ENCODE results near the gene KRT39.
A peak's percentile ranks its signal among the peaks of the same experiment; 100 is the strongest.

KRT39 gene

DNA sequence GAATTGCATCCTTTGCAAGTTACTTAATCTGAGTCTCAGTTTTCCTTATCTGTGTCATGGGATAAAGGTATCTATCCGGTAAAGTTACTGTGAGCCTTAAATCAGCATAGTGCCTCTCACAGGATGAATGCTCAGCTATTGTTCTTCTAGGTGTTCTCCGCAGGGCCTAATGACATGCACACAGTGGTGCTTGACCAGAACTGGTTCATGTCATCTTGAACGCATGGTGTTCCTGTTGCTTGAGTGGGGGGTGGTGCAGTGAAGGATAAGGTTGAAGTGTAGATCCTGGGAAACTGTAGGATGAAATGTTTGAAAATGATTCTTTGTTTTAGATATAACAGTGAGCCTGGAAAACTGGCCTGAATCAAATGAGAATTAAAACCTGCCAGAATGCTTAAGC lies 13.4 kb upstream of the KRT39 start:
- no peak for DNase-seq

DNA sequence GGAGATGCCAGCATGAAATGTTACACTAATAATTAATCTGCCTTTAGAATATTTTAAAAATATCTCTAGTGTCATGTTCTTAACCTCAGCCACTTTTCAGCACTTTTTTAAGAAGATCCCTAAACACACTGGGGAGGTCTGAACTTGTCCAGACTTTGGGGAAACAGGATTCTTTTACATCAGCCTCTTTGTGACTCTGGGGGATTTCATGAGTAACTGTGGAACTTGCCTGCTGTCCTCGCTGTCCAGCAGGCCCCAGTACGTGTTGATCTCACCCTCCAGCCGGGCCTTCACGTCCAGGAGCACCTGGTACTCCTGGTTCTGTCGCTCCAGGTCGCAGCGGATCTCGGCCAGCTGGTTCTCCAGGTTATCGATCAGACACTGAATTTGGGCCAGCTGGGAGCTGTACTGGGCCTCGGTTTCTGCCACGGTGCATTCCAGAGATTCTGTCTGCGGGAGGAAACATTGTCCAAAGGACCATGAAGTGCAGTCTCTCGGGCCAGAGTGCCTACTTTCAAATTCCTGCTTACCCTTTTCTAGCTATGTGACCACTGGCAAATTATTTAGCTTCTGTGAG lies 11.9 kb upstream of the KRT39 start:
- no peak for DNase-seq

DNA sequence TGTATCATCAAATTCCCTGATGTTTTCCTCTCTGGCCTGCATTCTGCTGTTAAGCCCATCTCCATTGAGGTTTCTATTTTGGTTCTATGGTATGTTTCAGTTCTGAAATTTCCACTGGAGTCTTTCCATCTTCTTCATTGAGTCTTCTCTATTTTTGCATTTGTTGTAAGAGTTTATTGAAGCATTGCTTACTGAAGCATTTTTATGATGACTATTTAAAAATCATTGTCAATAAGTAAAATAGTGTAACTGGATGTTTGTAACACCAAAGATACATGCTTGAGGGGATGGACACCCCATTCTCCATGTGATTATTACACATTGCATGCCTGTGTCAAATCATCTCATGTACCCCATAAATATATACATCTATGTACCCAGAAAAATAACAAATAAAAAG lies 8.8 kb upstream of the KRT39 start:
- no peak for DNase-seq

DNA sequence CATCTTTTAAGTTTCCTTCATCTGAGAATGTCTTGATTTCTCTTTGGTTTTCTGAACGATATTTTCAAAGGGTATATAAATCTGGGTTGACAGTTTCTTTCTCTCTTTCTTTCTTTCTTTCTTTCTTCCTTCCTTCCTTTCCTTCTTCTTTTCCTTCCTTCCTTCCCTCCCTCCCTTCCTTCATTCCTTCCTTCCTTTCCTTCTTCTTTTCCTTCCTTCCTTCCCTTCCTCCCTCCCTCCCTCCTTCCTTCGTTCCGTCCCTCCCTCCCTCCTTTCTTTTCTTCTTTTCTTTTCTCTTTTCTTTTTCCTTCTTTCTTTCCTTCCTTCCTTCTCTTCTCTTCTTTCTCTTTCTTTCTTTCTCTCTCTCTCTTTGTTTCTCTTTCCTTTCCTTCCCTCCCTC lies 7.6 kb upstream of the KRT39 start:
- DNase-seq = no peak

DNA sequence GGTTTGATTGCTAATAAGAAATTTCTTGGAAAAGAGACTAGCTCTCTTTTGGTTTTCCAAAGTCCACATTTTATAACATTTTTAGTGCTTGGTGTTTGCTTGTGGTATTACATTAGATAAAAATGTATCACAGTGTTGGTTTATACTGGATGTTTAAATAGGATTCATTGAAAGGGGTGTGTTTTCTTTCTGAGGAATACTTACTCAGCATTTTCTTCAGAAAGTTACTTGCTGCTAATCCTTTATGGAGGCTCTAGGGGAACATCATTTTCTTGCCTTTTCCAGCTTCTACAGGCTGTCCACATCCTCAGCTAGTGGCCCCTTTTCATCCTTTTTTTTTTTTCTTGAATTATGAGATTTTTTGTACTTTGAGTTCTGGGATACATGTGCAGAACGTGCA lies 834 bp upstream of the KRT39 start:
- DNase-seq = no peak

DNA sequence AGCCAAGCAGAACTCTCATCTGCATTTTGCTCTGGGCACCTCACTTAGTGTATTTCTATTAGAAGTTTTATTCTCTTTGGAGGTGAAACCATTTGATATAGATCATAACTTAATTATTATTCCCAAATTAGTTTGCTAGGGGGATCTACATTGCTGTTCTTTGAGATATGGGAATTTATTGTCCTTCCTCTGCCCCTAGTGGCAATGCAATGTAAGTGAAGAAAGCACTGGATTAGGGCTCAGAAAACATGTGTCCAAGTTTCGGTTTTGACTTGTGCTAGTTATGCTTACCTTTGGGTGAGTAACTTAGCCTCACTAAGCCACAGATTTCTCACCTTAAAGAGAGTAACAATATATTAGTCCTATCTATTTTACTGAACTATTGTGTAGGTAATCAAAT lies 2.9 kb downstream of the KRT39 start:
- peak; percentile 19 for DNase-seq

DNA sequence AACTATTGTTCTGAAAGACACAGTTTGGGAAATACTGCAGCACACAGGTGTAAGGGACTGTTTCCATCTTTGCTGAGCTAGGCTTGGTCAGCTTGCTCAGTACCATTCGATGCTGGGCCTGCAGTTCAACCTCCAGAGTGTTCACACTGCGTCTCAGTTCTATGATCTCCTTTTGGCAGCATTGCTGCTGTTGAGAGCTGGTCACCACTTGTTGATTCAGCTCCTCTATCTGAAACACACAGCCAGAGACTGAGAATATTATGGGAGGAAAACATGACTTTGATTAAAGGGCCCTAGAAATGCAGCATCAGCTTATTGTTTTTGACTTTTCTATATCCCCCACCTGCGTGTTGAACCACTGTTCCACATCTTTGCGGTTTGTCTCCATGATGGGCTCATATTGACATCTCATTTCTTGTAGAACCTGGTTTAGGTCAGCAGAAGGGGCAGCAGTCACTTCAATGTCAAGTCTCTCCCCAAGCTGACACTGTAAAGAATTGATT lies 4.6 kb downstream of the KRT39 start:
- no peak for DNase-seq

DNA sequence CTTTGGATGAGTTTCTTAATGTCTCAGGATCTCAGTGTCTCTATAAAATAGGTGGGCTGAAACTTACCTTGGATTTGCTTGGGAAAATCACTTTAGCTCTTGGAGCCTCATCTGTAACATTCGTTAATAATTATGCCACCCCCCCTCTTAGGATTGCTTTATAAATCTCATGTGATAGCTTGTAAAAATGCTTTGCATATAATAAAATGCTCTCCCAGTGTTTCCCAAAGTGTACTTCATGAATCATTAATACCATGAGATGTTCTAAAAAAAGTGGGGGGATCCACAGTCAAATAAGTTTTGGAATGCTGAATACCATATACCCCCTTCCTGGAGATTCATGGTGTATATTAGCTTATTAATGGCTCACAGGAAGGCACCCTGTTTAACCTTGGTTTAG lies 5.2 kb downstream of the KRT39 start:
- DNase-seq = no peak

DNA sequence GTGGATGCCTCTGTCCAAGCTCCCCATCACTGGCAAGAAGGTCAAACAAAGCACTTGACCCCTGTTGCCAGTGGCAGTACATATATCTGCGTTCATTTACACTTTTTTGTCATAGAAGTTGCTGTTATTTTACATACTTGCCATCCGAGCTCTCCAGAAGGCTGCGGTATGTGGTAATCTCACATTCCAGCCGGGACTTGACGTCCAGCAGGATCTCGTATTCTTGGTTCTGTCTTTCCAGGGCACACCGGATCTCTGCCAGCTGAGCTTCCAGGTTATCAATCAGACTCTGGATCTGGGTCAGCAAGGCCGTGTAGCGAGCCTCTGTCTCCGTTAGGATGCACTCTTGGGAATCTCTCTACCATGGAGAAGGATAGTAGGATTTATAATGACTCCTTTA lies 6.6 kb downstream of the KRT39 start:
- no peak for DNase-seq

DNA sequence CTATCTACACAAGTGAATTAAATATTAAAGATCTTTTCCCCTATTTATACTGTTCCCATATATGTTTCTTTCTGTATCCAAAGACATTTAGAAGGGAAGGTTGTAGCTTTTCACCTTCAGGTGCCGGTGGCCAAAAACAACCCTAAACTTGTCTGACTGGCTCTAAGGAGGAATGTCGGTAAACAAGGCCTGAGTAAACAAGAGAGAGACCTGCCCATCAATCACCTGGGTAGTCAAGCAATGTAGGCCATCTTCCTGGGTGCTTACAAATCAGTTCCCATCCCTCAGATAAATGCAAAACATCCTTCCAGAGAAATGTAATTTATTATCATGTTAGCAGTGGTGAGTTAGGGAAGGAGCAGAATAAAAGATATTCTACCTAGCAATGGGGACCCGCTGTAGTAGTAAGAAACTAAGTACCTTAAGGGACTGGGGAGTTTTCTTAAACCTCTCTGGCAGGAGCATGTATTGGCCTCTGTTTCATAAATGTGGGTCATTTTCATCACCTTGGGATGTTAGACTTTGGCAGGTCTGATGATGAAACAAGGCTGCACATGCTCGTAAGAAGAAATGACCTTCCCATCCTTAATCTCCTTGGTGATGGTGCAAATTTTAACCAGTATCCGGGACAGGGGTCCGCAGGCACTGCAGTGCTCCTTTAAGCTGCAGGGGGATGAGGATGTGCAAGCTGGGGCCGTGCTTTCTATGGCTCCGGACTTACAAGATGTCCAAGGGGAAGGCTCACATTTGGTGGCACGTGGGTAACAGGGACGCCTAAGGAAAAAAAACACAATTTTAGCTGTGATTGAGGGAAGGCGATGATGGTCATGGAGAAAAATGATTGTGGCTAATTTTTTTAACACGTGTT lies 8.4 kb downstream of the KRT39 start:
- no peak for DNase-seq

DNA sequence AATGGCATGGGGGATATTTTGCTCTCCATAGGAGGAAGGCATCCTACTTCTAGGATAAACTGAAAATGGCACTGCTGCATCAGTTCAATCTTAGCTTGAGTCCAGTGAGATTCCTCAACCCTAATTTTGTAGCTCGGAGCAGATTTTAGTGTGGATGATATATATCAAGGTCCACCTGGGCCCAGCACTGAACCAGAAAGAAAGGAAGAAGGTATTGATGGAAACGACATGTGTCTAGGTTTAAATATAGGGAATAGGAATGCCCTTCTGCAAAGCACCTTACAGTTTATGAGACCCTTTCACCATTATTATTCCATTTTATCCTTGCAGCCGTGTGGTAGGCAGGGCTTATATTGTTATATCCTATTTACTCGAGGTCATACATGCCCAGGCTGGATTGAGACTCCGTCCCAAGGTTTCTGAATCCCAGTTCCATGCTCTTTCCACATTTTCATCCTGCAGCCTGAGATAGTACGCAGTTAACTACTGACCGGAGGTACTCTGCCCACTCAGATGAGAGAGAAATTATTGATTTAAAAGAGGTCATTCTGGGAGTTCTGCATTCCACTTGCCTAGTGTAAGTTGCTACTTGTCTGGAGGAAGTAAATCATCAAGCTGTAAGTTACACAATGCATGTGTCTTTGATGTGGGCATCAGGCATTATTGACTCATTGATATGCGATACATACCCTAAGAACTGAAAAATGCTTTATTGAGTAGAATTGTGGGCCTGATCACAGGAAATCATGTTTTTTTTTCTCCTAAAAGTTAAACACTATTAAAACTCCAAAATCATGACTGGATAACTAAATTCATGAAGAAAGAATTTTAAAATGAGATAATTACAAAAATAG lies 10.1 kb downstream of the KRT39 start:
- no peak for DNase-seq

DNA sequence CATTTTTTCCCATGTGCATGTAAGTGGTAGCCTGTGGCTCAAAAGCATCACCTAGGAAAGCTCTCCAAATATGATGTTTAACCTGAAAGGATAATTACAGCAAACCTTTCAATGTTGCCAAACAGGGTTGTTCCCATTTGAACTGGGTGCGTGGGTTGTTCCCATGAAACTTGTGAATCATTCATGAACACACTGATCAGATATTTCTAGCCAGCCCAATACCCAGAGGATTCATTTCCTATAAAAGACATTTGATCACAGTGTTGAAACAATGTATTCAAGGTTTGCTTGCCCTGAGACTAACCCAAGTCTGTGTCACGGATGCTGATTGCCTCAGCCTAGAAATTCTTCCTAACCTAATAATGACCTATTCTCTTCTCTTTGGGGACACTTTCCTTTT lies 12.9 kb downstream of the KRT39 start:
- no peak for DNase-seq

DNA sequence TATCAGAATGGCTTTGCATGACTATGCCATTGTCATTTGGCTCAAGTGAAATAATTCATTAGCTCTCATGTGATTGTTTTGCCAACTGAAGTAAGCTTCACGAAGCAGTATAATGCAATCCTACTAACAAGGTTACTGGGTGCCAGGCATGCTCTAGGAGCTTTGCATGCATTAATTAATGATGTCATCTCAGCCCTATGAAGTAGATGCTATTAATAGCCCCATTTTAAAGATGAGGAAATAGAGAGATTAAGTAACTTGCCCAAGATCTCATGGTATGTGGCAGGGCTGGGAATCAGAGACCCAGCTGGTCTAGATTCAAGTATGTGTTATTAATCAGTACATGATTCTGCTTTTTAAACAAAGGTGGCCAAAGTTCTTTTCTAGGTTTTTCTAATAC lies 14.1 kb downstream of the KRT39 start:
- DNase-seq = no peak

DNA sequence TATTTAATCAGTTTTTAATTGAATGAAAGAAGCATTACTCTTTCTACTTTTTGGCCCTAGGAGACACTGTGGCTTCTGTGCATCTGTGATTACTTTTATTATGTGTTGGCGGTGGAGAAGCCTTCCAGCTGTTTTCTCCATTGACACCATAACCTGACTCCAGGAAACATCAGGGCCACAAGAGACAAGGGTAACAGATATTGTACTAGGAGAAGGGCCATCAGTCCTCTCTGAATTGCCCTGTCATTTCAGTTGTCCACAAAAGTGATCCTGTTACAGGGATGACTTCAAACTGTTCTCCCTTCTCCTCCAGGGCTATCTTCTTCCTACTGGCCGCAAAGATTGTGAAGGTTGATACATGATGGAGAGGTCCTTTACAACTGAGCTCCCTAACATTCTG lies 14.6 kb downstream of the KRT39 start:
- no peak for DNase-seq

DNA sequence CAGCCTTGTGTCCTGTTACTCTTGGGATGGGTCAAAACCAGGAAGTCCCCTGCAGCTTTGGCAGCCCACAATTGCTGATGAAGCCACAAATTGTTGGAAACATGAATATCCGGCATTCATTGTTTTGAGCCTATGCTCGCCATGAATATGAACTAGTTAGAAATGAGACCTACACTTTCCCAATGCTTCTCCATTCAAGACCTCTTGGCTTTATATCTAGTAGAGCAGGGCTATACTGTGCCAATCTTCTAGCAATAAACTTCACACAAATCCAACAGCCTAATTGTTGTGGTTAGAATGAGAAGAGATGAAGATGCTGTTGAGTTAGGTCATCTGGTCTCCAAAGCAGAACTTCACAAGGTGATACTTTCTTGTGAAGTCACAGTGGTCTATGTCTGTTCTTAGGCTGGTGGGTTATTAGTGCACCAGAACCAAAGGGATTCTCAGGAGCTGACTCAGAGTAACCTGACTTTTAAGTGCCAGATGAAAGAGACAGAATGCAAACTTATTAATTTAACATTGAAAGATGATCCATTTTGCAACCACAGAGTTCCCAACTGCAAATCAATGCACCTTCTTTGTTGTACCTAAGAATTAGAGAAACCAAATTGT lies 15.6 kb downstream of the KRT39 start:
- no peak for DNase-seq

DNA sequence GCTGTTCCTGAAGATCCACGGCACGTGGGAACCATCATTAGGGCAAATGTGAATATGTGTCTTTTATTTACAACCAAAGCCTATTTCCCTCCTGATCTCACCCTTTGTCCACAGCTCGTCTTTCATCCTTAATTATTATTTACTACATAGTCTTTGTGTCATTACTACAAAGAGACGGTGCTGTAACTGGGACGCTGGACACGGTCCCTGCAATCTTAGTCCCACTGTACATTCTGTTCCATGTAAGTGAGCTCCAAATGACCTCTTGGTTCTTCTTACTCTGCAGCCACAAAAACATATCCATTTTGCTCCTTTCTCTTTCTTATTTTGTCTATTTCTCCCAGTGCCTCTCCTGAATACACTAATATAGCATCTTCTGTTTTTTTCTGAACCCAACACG lies 16.6 kb downstream of the KRT39 start:
- no peak for DNase-seq

DNA sequence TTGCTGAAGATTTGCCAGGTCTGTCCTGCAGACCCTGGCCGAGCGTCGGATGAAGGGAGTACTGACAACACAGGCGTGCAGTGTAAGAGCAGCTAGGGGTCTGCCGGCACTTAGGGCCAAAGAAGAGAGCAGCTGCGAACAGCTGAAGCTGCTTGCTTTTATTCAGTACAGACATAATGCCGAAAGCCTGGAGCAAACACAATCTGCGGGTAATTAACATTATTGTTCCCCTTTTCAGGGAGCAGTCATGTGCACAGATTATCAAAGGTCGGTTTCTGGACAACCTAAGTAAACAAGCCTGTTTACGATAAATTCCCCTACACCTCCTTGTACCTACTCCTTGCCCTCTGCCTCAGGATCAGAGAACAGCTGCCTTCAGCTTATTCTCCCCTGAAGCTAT lies 17.3 kb downstream of the KRT39 start:
- no peak for DNase-seq

DNA sequence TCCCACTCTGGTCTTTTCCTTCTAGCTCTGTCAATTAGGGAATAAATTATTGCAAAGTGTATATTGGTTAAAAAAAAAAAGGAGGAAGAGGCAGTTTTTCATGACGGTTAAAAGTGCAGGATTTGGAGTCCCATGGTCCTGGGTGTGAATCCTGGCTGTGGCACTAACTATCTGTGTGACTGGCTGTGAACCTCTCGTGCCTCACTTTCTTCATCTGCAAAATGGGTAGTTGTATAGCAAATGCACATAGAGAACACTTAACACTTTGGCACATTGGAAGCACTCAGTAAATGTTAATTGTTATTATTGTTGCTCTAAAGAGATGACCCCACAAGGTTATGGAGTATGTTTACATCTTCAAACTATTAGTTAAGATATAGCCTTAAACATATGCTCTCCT lies 18.8 kb downstream of the KRT39 start:
- DNase-seq = no peak

DNA sequence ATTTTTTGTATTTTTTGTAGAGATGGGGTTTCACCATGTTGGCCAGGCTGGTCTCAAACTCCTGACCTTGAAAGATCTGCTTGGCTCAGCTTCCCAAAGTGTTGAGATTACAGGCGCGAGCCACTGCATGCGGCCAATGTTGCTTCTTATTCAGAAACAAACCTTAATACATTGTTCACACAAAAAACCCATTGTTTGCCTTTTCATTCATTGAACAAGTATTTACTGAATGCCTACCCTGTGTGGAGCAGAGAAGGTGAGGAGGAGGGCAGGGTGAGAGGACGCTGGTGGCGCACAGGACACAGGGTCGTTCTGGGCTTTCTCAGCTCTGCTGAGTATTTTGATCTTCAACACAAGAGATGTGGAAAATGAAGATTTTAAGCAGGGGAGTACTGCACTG lies 21.3 kb downstream of the KRT39 start:
- no peak for DNase-seq

DNA sequence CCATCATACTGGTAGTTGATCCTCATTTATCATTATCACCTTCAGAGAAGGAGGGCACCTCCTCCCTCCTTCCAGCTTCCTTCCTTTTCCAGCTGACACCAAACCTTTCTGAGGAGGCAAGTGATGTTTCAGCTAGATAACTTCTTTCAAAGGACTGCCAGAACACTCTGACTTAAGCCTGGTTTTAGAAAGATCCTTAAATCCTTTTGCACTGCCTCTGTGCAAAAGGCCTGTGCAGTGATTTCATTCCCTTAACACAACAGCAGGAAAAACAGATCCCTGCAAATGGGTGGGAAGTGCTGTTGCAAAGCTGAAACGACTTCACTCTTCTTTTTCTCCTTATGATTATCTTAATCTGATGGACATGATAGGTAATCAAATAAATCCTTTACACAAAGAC lies 22.2 kb downstream of the KRT39 start:
- DNase-seq = no peak

DNA sequence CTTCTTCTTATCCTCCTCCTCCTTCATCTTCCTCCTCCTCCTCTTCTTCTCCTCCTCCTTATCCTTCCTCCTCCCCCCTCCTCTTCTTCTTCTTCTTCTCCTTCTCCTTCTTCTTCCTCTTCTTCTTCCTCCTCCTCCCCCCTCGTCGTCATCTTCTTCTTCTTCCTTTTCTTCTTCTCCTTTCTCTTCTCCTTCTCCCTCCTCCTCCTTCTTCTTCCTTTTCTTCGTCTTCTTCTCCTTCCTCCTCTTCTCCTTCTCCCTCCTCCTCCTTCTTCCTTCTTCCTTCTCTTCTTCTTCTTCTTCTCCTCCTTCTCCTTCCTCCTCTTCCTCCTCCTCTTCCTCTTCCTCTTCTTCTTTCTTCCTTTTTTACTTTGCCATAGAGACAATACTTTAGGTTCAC lies 24.2 kb downstream of the KRT39 start:
- DNase-seq = no peak

DNA sequence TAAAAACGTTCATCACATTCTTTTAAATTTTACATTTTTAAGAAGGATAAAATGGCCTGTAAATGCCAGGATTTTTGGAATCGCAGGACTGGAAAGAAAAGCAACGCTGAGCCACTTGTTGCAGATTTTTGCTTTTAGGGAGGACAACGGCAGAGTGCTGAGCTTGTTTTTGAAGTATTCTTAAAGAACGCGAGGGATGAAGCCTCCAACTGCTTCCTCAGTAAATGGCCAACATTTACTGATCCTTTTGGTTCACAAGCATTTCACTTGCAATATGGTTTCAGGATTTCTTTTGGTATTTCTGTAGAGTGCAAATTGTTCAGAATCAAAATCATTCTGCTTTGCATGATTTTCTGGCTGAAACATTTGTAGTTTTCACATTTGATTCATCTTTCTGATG lies 26.5 kb downstream of the KRT39 start:
- no peak for DNase-seq

DNA sequence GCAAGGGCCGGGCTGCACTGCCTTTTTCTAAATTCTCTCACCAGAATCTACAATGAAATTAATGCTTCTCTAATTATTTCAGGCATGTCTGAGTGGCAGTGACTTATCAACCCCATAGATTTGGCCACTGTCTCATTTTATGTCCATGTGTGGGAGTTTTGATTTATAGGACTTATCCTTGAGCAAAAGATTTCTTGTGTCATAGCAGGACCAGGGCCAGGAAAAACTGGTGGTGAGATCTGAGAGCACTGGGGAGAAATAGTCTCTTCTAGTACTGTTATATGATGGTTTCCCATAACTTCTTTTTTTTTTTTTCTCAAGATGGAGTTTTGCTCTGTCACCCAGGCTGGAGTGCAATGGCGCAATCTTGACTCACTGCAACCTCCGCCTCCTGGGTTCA lies 27.8 kb downstream of the KRT39 start:
- no peak for DNase-seq
